Eye (tissue), 1 donor: ENCODE measurements around the gene TTLL11.
"Not testable (repeated sequence)": the region's sequence is repeated elsewhere in the genome, so short reads cannot be mapped to it uniquely, and the experiment has no call there.

Experiments
- DNase-seq: peaks from one replicate; pipeline ENCODE4 v3.0.0-alpha.2; 2015

TTLL11 gene

GRCh38 chr9:122125509-122126330 is 32.6 kb upstream of the TTLL11 start:
- DNase-seq: peak; percentile 51

- peak; percentile 94 for DNase-seq
Observed at GRCh38 chr9:122125158-122125508, 32.0 kb upstream of the TTLL11 start.

- DNase-seq: no peak
Observed at GRCh38 chr9:122124528-122124927, 31.4 kb upstream of the TTLL11 start.

GRCh38 chr9:122124048-122124447 is 30.9 kb upstream of the TTLL11 start:
- no peak for DNase-seq

GRCh38 chr9:122122903-122123632 is 30.0 kb upstream of the TTLL11 start:
- peak; percentile 92 for DNase-seq

- no peak for DNase-seq
Observed at GRCh38 chr9:122122468-122122867, 29.4 kb upstream of the TTLL11 start.

- DNase-seq: no peak
Observed at GRCh38 chr9:122121931-122122330, 28.8 kb upstream of the TTLL11 start.

GRCh38 chr9:122121391-122121790 is 28.3 kb upstream of the TTLL11 start:
- no peak for DNase-seq

- no peak for DNase-seq
Observed at GRCh38 chr9:122120316-122121071, 27.4 kb upstream of the TTLL11 start.

- no peak for DNase-seq
Observed at GRCh38 chr9:122119721-122120120, 26.6 kb upstream of the TTLL11 start.

GRCh38 chr9:122119166-122119521 is 26.0 kb upstream of the TTLL11 start:
- no peak for DNase-seq

GRCh38 chr9:122118343-122119165 is 25.4 kb upstream of the TTLL11 start:
- DNase-seq: no peak

GRCh38 chr9:122117241-122117640 is 24.1 kb upstream of the TTLL11 start:
- DNase-seq: not testable (repeated sequence)

- DNase-seq: no peak
Observed at GRCh38 chr9:122116448-122117173, 23.5 kb upstream of the TTLL11 start.

GRCh38 chr9:122116040-122116439 is 22.9 kb upstream of the TTLL11 start:
- DNase-seq: no peak

- no peak for DNase-seq
Observed at GRCh38 chr9:122115176-122116035, 22.3 kb upstream of the TTLL11 start.

- peak; percentile 47 for DNase-seq
Observed at GRCh38 chr9:122113574-122113973, 20.5 kb upstream of the TTLL11 start.

- DNase-seq: no peak
Observed at GRCh38 chr9:122112238-122112637, 19.1 kb upstream of the TTLL11 start.

- DNase-seq: no peak
Observed at GRCh38 chr9:122111413-122112085, 18.4 kb upstream of the TTLL11 start.

GRCh38 chr9:122110100-122110833 is 17.2 kb upstream of the TTLL11 start:
- no peak for DNase-seq
